ENCODE measurements around the gene LCP2. TPM values are rescaled to one million over a fixed set of nuclear protein-coding genes. Genes with fewer than 3 reads are reported as not detected.

The LCP2 gene
- total RNA-seq, 1 experiment from 2014 or later: not detected

DNA sequence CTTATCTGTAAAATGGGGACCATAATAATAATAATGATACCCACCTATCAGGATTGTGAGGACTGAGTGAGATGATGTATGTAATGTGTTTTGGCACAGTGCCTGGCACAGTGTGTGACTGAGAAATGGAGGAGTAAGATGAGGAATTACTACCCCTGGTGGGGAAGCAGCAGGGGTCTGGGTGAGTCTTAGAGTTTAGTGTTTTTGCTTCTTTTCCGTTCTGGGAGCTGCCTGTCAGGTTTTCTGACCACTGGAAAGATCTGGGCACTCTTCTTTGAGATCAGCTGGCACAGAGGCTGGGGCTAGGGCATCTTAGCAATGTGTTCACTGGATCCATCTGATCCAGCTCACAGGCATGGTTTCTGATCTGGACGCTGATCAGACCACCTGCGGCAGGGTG lies 8.5 kb downstream of the LCP2 start:
- Histone ChIP-seq H3T11ph (ENCODE audit: low read length) (no peak overlapping the region), H4K91ac (ENCODE audit: insufficient read length, low read depth, low read length) (no peak overlapping the region), H3K9me3 (ENCODE audit: control insufficient read depth, low read depth, low read length) (peaks cover 13% of the 10 kb centered on the region), H3K27me3 (ENCODE audit: insufficient read depth, low read length) (no peaks in the 10 kb centered on the region), H3K9ac (ENCODE audit: extremely low read depth, insufficient read length, low read length) (no peak overlapping the region), H2BK5ac (ENCODE audit: insufficient read length, low read length) (no peak overlapping the region), H3K4me1 (ENCODE audit: insufficient read depth, low read length) (peaks cover 5% of the 10 kb centered on the region; the same call in 1 of the 2 replicates), H2AK5ac (ENCODE audit: insufficient read length, low read length) (no peak overlapping the region), H4K20me1 (ENCODE audit: control insufficient read depth, insufficient read depth, insufficient read length) (no peaks in the 10 kb centered on the region), H3K18ac (ENCODE audit: insufficient read length, low read depth, low read length) (no peak overlapping the region), H2AFZ (ENCODE audit: low read length) (no peak overlapping the region), H4K8ac (replicated peaks; ENCODE audit: insufficient read length, low read depth, low read length) (no peak overlapping the region), H3K27ac (ENCODE audit: insufficient read length, low read depth, low read length) (no peak overlapping the region), H3K4me2 (ENCODE audit: insufficient read depth, insufficient read length, low read length) (no peak overlapping the region), H2BK12ac (ENCODE audit: insufficient read length, low read depth, low read length) (no peak overlapping the region), H3K14ac (ENCODE audit: insufficient read depth, low read length) (no peak overlapping the region), H3K23ac (ENCODE audit: insufficient read length, low read depth, low read length) (no peak overlapping the region), H3K56ac (ENCODE audit: insufficient read length, low read depth, low read length) (no peak overlapping the region), H3K79me1 (ENCODE audit: insufficient read depth, low read depth, low read length, poor library complexity, severe bottlenecking) (no peaks in the 10 kb centered on the region), H2BK120ac (ENCODE audit: low read depth, low read length, poor library complexity, severe bottlenecking) (no peak overlapping the region), H2BK20ac (ENCODE audit: low read depth, low read length, poor library complexity, severe bottlenecking) (no peak overlapping the region), H3K4ac (ENCODE audit: low read depth, low read length) (no peak overlapping the region), H4K5ac (ENCODE audit: insufficient read length, low read depth, low read length) (no peak overlapping the region), H2BK15ac (ENCODE audit: low read depth, low read length) (no peak overlapping the region), H3K23me2 (ENCODE audit: insufficient read length, low read depth, low read length, poor library complexity, severe bottlenecking) (peaks cover 3% of the 10 kb centered on the region), H3K79me2 (ENCODE audit: insufficient read depth, low read length) (no peaks in the 10 kb centered on the region)
- TF ChIP-seq, protein P1, sequence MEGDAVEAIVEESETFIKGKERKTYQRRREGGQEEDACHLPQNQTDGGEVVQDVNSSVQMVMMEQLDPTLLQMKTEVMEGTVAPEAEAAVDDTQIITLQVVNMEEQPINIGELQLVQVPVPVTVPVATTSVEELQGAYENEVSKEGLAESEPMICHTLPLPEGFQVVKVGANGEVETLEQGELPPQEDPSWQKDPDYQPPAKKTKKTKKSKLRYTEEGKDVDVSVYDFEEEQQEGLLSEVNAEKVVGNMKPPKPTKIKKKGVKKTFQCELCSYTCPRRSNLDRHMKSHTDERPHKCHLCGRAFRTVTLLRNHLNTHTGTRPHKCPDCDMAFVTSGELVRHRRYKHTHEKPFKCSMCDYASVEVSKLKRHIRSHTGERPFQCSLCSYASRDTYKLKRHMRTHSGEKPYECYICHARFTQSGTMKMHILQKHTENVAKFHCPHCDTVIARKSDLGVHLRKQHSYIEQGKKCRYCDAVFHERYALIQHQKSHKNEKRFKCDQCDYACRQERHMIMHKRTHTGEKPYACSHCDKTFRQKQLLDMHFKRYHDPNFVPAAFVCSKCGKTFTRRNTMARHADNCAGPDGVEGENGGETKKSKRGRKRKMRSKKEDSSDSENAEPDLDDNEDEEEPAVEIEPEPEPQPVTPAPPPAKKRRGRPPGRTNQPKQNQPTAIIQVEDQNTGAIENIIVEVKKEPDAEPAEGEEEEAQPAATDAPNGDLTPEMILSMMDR (conservative IDR thresholded peaks at IDR 0.05): no peak
- no CpG with 5 or more reads among the region's 3 CpGs for WGBS (ENCODE audit: extremely low coverage, insufficient read length, low lambda C conversion rate)
- no peak overlapping the region for H3K27ac Mint-ChIP-seq
- H3K36me3 Mint-ChIP-seq (ENCODE audit: insufficient read depth in 1 of 3, low read depth in 3 of 3): peaks cover 15 to 30% (median 17%) of the 10 kb centered on the region in 3 experiments
- DNase-seq: no peak
- no peak overlapping the region for H3K4me3 Mint-ChIP-seq
- peaks cover 19 to 34% of the 10 kb centered on the region in 2 experiments for H3K4me1 Mint-ChIP-seq
- peaks cover 32 to 36% of the 10 kb centered on the region in 2 experiments for H3K9me3 Mint-ChIP-seq
- peaks cover 13% of the 10 kb centered on the region for H3K27me3 Mint-ChIP-seq (ENCODE audit: low read depth)

Data from H9 (cell line).